ENCODE results near the gene PICK1. TPM values are rescaled to one million over a fixed set of nuclear protein-coding genes. Genes with fewer than 3 reads are reported as not detected.

PICK1 gene
- polyA plus RNA-seq, 1 donor (not counting 4 experiments of a cell fraction or from before 2014, with no cell fraction given) = 26.8 TPM

- H3K4me2 ChIP-seq (ENCODE audit: control insufficient read depth, extremely low read depth, insufficient read depth, low read depth, low read length) = no peak overlapping the region
- no peaks in the 10 kb centered on the region for H3K36me3 ChIP-seq (ENCODE audit: control insufficient read depth in 2 of 2, extremely low read depth in 1 of 2, insufficient read depth in 2 of 2, low read length in 2 of 2)
- no peaks in the 10 kb centered on the region for H3K9me3 ChIP-seq (ENCODE audit: control insufficient read depth, low read depth, low read length)
- no peak overlapping the region for H2AFZ ChIP-seq (ENCODE audit: control insufficient read depth, low read length)
- dilution Hi-C loops (cut with MboI; ENCODE audit: extremely low pct_ligation_motif_present, low sequenced_read_pairs) = no loop called here
- H3K4me1 ChIP-seq (ENCODE audit: control insufficient read depth, extremely low read depth, insufficient read depth, low read length) = no peaks in the 10 kb centered on the region
- TF ChIP-seq CTCF (optimal IDR thresholded peaks at IDR 0.05 in 1 of 3, IDR thresholded peaks at IDR 0.05 in 1 of 3, conservative IDR thresholded peaks at IDR 0.05 in 1 of 3; ENCODE audit: extremely low read depth in 1 of 3, insufficient read depth in 2 of 3, low read length in 3 of 3) (no peak), EZH2 (IDR thresholded peaks at IDR 0.05; ENCODE audit: low read length) (no peak)
- no peak overlapping the region for H3K4me3 ChIP-seq (ENCODE audit: control insufficient read depth in 2 of 3, extremely low read depth in 1 of 3, insufficient read depth in 2 of 3, low read depth in 1 of 3, low read length in 3 of 3)
- H3K79me2 ChIP-seq (ENCODE audit: control insufficient read depth, insufficient read depth, low read length) = no peaks in the 10 kb centered on the region
- no peaks in the 10 kb centered on the region for H4K20me1 ChIP-seq (ENCODE audit: control insufficient read depth, extremely low read depth, insufficient read depth, low read length)
- no peak overlapping the region for H3K9ac ChIP-seq (ENCODE audit: control insufficient read depth, extremely low read depth, insufficient read depth, low read length)
- H3K27me3 ChIP-seq (ENCODE audit: control insufficient read depth, extremely low read depth, insufficient read depth, low read length) = no peaks in the 10 kb centered on the region
- no peaks in the 10 kb centered on the region for H3K9me1 ChIP-seq (ENCODE audit: control insufficient read depth, extremely low read depth, insufficient read depth, low read length)
- DNase-seq (ENCODE audit: low read depth, low spot score) (no peak), FAIRE-seq (peak; percentile 75)
- no peak overlapping the region for H3K27ac ChIP-seq (ENCODE audit: control insufficient read depth, insufficient read depth, low read length)
Observed at GRCh38 chr22:38098410-38099249, 41.4 kb downstream of the PICK1 start.

GRCh38 chr22:38103641-38104040 is 46.4 kb downstream of the PICK1 start:
- Histone ChIP-seq H3K4me3 (ENCODE audit: control insufficient read depth in 2 of 3, extremely low read depth in 1 of 3, insufficient read depth in 2 of 3, low read depth in 1 of 3, low read length in 3 of 3) (no peak overlapping the region), H3K9ac (ENCODE audit: control insufficient read depth, extremely low read depth, insufficient read depth, low read length) (no peak overlapping the region), H3K79me2 (ENCODE audit: control insufficient read depth, insufficient read depth, low read length) (no peaks in the 10 kb centered on the region), H3K36me3 (ENCODE audit: control insufficient read depth in 2 of 2, extremely low read depth in 1 of 2, insufficient read depth in 2 of 2, low read length in 2 of 2) (no peaks in the 10 kb centered on the region), H3K9me3 (ENCODE audit: control insufficient read depth, low read depth, low read length) (no peaks in the 10 kb centered on the region), H3K4me1 (ENCODE audit: control insufficient read depth, extremely low read depth, insufficient read depth, low read length) (no peaks in the 10 kb centered on the region), H3K4me2 (ENCODE audit: control insufficient read depth, extremely low read depth, insufficient read depth, low read depth, low read length) (no peak overlapping the region), H2AFZ (ENCODE audit: control insufficient read depth, low read length) (no peak overlapping the region), H3K27ac (ENCODE audit: control insufficient read depth, insufficient read depth, low read length) (no peak overlapping the region), H3K9me1 (ENCODE audit: control insufficient read depth, extremely low read depth, insufficient read depth, low read length) (no peaks in the 10 kb centered on the region), H4K20me1 (ENCODE audit: control insufficient read depth, extremely low read depth, insufficient read depth, low read length) (no peaks in the 10 kb centered on the region), H3K27me3 (ENCODE audit: control insufficient read depth, extremely low read depth, insufficient read depth, low read length) (no peaks in the 10 kb centered on the region)
- DNase-seq (ENCODE audit: low read depth, low spot score) (no peak), FAIRE-seq (no peak)
- TF ChIP-seq CTCF (optimal IDR thresholded peaks at IDR 0.05 in 1 of 3, IDR thresholded peaks at IDR 0.05 in 1 of 3, conservative IDR thresholded peaks at IDR 0.05 in 1 of 3; ENCODE audit: extremely low read depth in 1 of 3, insufficient read depth in 2 of 3, low read length in 3 of 3) = no peak
- TF ChIP-seq EZH2 (IDR thresholded peaks at IDR 0.05; ENCODE audit: low read length) = no peak
- dilution Hi-C loops (cut with MboI; ENCODE audit: extremely low pct_ligation_motif_present, low sequenced_read_pairs) = no loop called here

Data from keratinocyte (primary cell).